H1 (cell line): Measurements from ENCODE around the gene GPC2. TPM values are rescaled to one million over a fixed set of nuclear protein-coding genes. Genes with fewer than 3 reads are reported as not detected.

Experiments used
- CTCF ChIA-PET: fragments of 300-600 bp; sonication (Branson Sonifier 250); formaldehyde crosslinking; loops from one replicate; lab custom pipeline; 2021; ENCODE audit not compliant: partially characterized antibody; lab: Charles Lee
- POLR2A ChIA-PET: fragments of 300-600 bp; sonication (Branson Sonifier 250); formaldehyde crosslinking; loops from one replicate; lab custom pipeline; 2021; ENCODE audit warnings: inconsistent platforms; ENCODE audit not compliant: partially characterized antibody; lab: Charles Lee
- DNase-seq, 2 experiments: peaks; one replicate each; pipeline versions ENCODE4 v3.0.0 to v3.0.0-alpha.2; 2010 to 2022; ENCODE audit warnings: low spot score in 2 of 2, low read depth in 1 of 2, mixed read lengths in 1 of 2
- FAIRE-seq: peaks from 2 replicates; lab custom pipeline; 2011; peaks lifted over from hg19 to GRCh38; lab: Jason Lieb, UNC
- H2AFZ ChIP-seq: 2 replicates; pipeline ENCODE4 v1.8.1; 2012; ENCODE audit warnings: low read length, inconsistent platforms
- H2AK5ac ChIP-seq: 2 replicates; pipeline ENCODE4 v1.6.1; 2013; ENCODE audit warnings: low read depth, low read length
- H2BK120ac ChIP-seq: replicated peaks from 2 replicates; pipeline ENCODE3; 2013; ENCODE audit warnings: low read depth, low read length, inconsistent platforms
- H2BK12ac ChIP-seq: 2 replicates; pipeline ENCODE4 v1.6.1; 2013; ENCODE audit warnings: low read depth, low read length
- H2BK15ac ChIP-seq: 2 replicates; pipeline ENCODE4 v1.6.1; 2013; ENCODE audit warnings: low read length
- H2BK20ac ChIP-seq: 2 replicates; pipeline ENCODE4 v1.6.1; 2013; ENCODE audit warnings: low read length
- H2BK5ac ChIP-seq: 2 replicates; pipeline ENCODE4 v1.6.1; 2013; ENCODE audit warnings: low read depth, low read length
- H3K14ac ChIP-seq: 2 replicates; pipeline ENCODE4 v1.6.1; 2013; ENCODE audit warnings: inconsistent platforms; ENCODE audit not compliant: insufficient read length
- H3K18ac ChIP-seq: 2 replicates; pipeline ENCODE4 v1.6.1; 2013; ENCODE audit warnings: low read length; ENCODE audit errors: extremely low read depth
- H3K23ac ChIP-seq: 2 replicates; pipeline ENCODE4 v1.6.1; 2013; ENCODE audit warnings: inconsistent platforms; ENCODE audit not compliant: insufficient read length
- H3K23me2 ChIP-seq: 2 replicates; pipeline ENCODE4 v1.6.1; 2013; ENCODE audit warnings: low read depth, low read length
- H3K27ac ChIP-seq: 2 replicates; pipeline ENCODE4 v1.6.1; 2011; ENCODE audit warnings: low read depth, low read length, inconsistent platforms
- H3K27me3 ChIP-seq, 4 experiments: replicated peaks in 1 of 4; 1 replicate in 1 of 4; 2 replicates in 3 of 4; pipeline versions ENCODE4 v1.6.1 to v1.8.1; 2011 to 2013; ENCODE audit warnings: low read length in 3 of 4, mild to moderate bottlenecking in 3 of 4, inconsistent platforms in 2 of 4, mixed read lengths in 2 of 4, moderate library complexity in 1 of 4; ENCODE audit not compliant: control insufficient read depth in 3 of 4, insufficient read depth in 3 of 4; ENCODE audit errors: extremely low read depth in 1 of 4
- H3K36me3 ChIP-seq, 4 experiments: 2 replicates each; pipeline versions ENCODE4 v1.6.1 to v1.8.1; 2011 to 2013; ENCODE audit warnings: mild to moderate bottlenecking in 4 of 4, low read length in 3 of 4, moderate library complexity in 2 of 4, control low read depth in 1 of 4, inconsistent platforms in 1 of 4; ENCODE audit not compliant: insufficient read depth in 4 of 4, control insufficient read depth in 2 of 4
- H3K4ac ChIP-seq: replicated peaks from 2 replicates; pipeline ENCODE3; 2013; ENCODE audit warnings: low read length, low read depth, mixed read lengths, inconsistent platforms; ENCODE audit not compliant: insufficient read length
- H3K4me1 ChIP-seq, 4 experiments: replicated peaks in 1 of 4; 1 replicate in 1 of 4; 2 replicates in 3 of 4; pipeline versions ENCODE4 v1.6.1 to v1.8.1; 2011 to 2013; ENCODE audit warnings: low read length in 3 of 4, inconsistent platforms in 2 of 4, mixed read lengths in 1 of 4; ENCODE audit not compliant: insufficient read depth in 4 of 4, control insufficient read depth in 3 of 4
- H3K4me2 ChIP-seq, 2 experiments: 2 replicates each; pipeline versions ENCODE4 v1.6.1 to v1.8.1; 2011 to 2013; ENCODE audit warnings: low read depth in 2 of 2, low read length in 2 of 2, control low read depth in 1 of 2, inconsistent platforms in 1 of 2, mild to moderate bottlenecking in 1 of 2; ENCODE audit not compliant: insufficient read depth in 1 of 2
- H3K4me3 ChIP-seq, 4 experiments: fragments of 200-600, 300-600 bp in 1 of 4; sonication (generic), shearing (Covaris generic), sonication (Bioruptor Twin) in 1 of 4; 2 replicates each; pipeline versions ENCODE4 v1.5.1 to v1.8.1; 2011 to 2016; ENCODE audit warnings: low read length in 4 of 4, low read depth in 3 of 4, control low read depth in 2 of 4, inconsistent platforms in 2 of 4, mild to moderate bottlenecking in 2 of 4, mixed read lengths in 1 of 4, moderate library complexity in 1 of 4; ENCODE audit not compliant: insufficient read depth in 2 of 4; ENCODE audit errors: extremely low read depth in 1 of 4
- H3K56ac ChIP-seq: replicated peaks from 2 replicates; pipeline ENCODE3; 2013; ENCODE audit warnings: low read depth, mild to moderate bottlenecking, mixed read lengths, low read length, inconsistent platforms; ENCODE audit not compliant: insufficient read length
- H3K79me1 ChIP-seq: 2 replicates; pipeline ENCODE4 v1.6.1; 2013; ENCODE audit warnings: low read depth, low read length, control low read depth
- H3K79me2 ChIP-seq, 2 experiments: 2 replicates each; pipeline versions ENCODE4 v1.6.1 to v1.8.1; 2012 to 2013; ENCODE audit warnings: low read length in 2 of 2, mild to moderate bottlenecking in 2 of 2, inconsistent platforms in 1 of 2; ENCODE audit not compliant: insufficient read depth in 2 of 2, control insufficient read depth in 1 of 2
- H3K9ac ChIP-seq, 4 experiments: replicated peaks in 1 of 4; 1 replicate in 1 of 4; 2 replicates in 3 of 4; pipeline versions ENCODE4 v1.6.1 to v1.8.1; 2011 to 2013; ENCODE audit warnings: low read depth in 3 of 4, low read length in 3 of 4, control low read depth in 2 of 4, mild to moderate bottlenecking in 2 of 4, moderate library complexity in 2 of 4, inconsistent platforms in 1 of 4; ENCODE audit errors: extremely low read depth in 1 of 4
- H3K9me3 ChIP-seq, 2 experiments: 2 replicates each; pipeline versions ENCODE4 v1.6.1 to v1.8.1; 2012 to 2013; ENCODE audit warnings: mild to moderate bottlenecking in 2 of 2, moderate library complexity in 2 of 2, control low read depth in 1 of 2, inconsistent platforms in 1 of 2, low read depth in 1 of 2, low read length in 1 of 2, mixed read lengths in 1 of 2; ENCODE audit not compliant: insufficient read depth in 2 of 2
- H4K20me1 ChIP-seq, 2 experiments: replicated peaks in 1 of 2; 2 replicates each; pipeline versions ENCODE3 to v1.8.1; 2011 to 2013; ENCODE audit warnings: inconsistent platforms in 2 of 2, low read length in 2 of 2, mild to moderate bottlenecking in 1 of 2; ENCODE audit not compliant: insufficient read depth in 2 of 2, control insufficient read depth in 1 of 2
- H4K5ac ChIP-seq: 2 replicates; pipeline ENCODE4 v1.6.1; 2013; ENCODE audit warnings: low read length, low read depth, mixed read lengths, inconsistent platforms; ENCODE audit not compliant: insufficient read length
- H4K8ac ChIP-seq: 2 replicates; pipeline ENCODE4 v1.8.0; 2013; ENCODE audit warnings: mild to moderate bottlenecking, moderate library complexity, low read length, inconsistent platforms; ENCODE audit not compliant: insufficient read depth; ENCODE audit errors: extremely low read depth
- H4K91ac ChIP-seq: replicated peaks from 2 replicates; pipeline ENCODE3; 2013; ENCODE audit warnings: low read length, mixed read lengths, inconsistent platforms; ENCODE audit not compliant: insufficient read length
- EZH2 ChIP-seq: fragments of 200-600 bp; sonication (generic); IDR thresholded peaks from 2 replicates; pipeline ENCODE4 v1.7.1; 2012; ENCODE audit warnings: low read depth, mild to moderate bottlenecking, moderate library complexity, low read length, inconsistent platforms; ENCODE audit not compliant: severe bottlenecking
- WGBS, 2 experiments: shearing (Covaris generic) in 1 of 2; methylation state at CpG; one replicate each; pipeline versions ENCODE4 v1.1.6 to v1.1.7; 2013 to 2015; ENCODE audit warnings: low lambda C conversion rate in 2 of 2, mixed read lengths in 2 of 2, inconsistent platforms in 1 of 2, low coverage in 1 of 2, missing lambda C conversion rate in 1 of 2; ENCODE audit not compliant: insufficient replicate concordance in 2 of 2, insufficient coverage in 1 of 2, insufficient read length in 1 of 2; ENCODE audit errors: extremely low coverage in 1 of 2, missing lambda C conversion rate in 1 of 2; 5-methylcytosine and 5-hydroxymethylcytosine counted together
- polyA plus RNA-seq, 7 experiments: library from polyadenylated mRNA; depleted of rRNA in 3 of 7; stranded (reverse) in 5 of 7; unstranded in 2 of 7; fragments of >200 nt in 5 of 7; fragments of 200-250 nt in 2 of 7; gene quantifications; 1 replicate in 5 of 7; 2 replicates in 1 of 7; 4 replicates in 1 of 7; pipeline versions ENCODE4 v1.2.1 to v1.2.3, GENCODE V29; 2011 to 2013; ENCODE audit warnings: missing spikeins in 2 of 7, mixed read lengths in 2 of 7
- total RNA-seq: library from RNA; stranded (reverse); fragmentation: NEBNext Ultra II Directional; extraction: Animal tissue kit (Norgen Biotek cat#: 25700); gene quantifications from 2 replicates; pipeline ENCODE4 v1.2.1, GENCODE V29; 2021

GPC2 gene
- total and polyA plus RNA-seq, 2 of the 8 experiments (the other 6 are each of a cell fraction or from before 2014, with no cell fraction given), result 25.3 to 44.8 TPM

DNA sequence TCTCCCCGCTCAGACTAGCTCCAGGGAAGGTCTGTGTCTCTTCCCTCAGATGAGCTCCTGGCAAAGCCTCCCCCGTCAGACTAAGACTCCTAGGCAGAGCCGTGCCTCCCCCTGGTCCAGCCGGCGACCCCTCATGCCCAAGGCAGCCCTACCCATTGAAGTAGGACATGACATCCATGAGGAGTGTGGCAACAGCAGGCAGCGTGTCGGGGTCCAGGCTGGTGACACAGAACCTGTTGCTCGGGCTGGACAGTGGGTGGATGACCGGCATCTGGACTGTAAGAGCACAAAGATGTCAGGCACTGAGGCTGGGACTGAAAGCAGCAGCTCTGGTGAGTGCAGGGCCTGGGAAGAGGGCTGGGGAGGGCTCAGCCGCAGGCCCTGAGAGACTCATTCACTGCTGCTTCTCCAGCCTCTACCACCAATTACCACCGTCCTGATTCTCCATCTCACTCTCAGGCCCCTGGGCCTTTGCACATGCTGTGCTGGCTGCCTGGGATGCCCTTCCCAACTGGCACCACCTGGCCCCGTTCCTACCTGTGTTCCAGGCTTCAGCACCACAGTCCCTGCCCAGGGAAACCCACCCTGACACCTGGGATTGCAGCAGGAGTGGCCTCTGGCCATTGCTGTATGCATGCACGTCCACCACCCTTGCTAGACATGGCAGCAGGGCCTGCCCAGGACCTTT lies 45.4 kb upstream of the GPC2 start:
- Histone ChIP-seq H2BK12ac (no peak overlapping the region), H3K36me3 (peaks cover 0 to 6% (median 0%) of the 10 kb centered on the region in 4 experiments; a peak in 2 of 8 replicates), H3K4ac (no peak overlapping the region), H2AFZ (no peak overlapping the region), H4K8ac (no peak overlapping the region; the same call in 1 of the 2 replicates), H3K18ac (no peak overlapping the region), H4K20me1 (no peaks in the 10 kb centered on the region), H3K4me2 (no peak overlapping the region), H3K79me1 (no peaks in the 10 kb centered on the region), H3K56ac (no peak overlapping the region), H3K27me3 (no peaks in the 10 kb centered on the region), H3K14ac (no peak overlapping the region), H4K91ac (no peak overlapping the region), H3K79me2 (no peaks in the 10 kb centered on the region), H2BK20ac (no peak overlapping the region), H3K4me3 (no peak overlapping the region), H2BK15ac (no peak overlapping the region), H2BK120ac (no peak overlapping the region), H3K23me2 (no peaks in the 10 kb centered on the region), H3K27ac (no peak overlapping the region), H2BK5ac (no peak overlapping the region), H2AK5ac (no peak overlapping the region), H3K9me3 (no peaks in the 10 kb centered on the region), H4K5ac (no peak overlapping the region), H3K9ac (no peak overlapping the region), H3K23ac (no peak overlapping the region), H3K4me1 (no peaks in the 10 kb centered on the region; a peak in 1 of 7 replicates)
- CTCF ChIA-PET, result interaction anchor here (1.0 to 5.1 kb wide), 4 partner anchors 34 to 90 kb away, joined by 3 to 47 read pairs (median 6); partner anchors contain the start of gene GAL3ST4
- FAIRE-seq, result no peak
- no peak for DNase-seq
- TF ChIP-seq EZH2, result no peak
- POLR2A ChIA-PET, result interaction anchor here (0.7 kb wide), 1 partner anchor 92 kb away, joined by 3 read pairs; no protein-coding TSS in a partner anchor
- 96% methylated on average over 13 of the region's 13 CpGs; no CpG with 5 or more reads in 1 of the 2 experiments for WGBS, 2 experiments
